Neural progenitor cell (in vitro differentiated cells): ENCODE data around the gene VAPB. TPM values are rescaled to one million over a fixed set of nuclear protein-coding genes. Genes with fewer than 3 reads are reported as not detected.

Experiments
- DNase-seq: peaks from one replicate; pipeline ENCODE4 v3.0.0-alpha.2; 2016; ENCODE audit warnings: low spot score
- H2AFZ ChIP-seq: fragments of 200-600 bp; sonication (generic); replicated peaks from 2 replicates; pipeline ENCODE4 v1.6.1; 2016; ENCODE audit warnings: antibody characterized with exemption
- H3F3A ChIP-seq: fragments of 200-600 bp; sonication (generic); 2 replicates; pipeline ENCODE4 v1.6.1; 2016; ENCODE audit warnings: antibody characterized with exemption, low read depth
- H3K27ac ChIP-seq: fragments of 200-600 bp; sonication (generic); 2 replicates; pipeline ENCODE4 v1.5.1; 2016; ENCODE audit warnings: mild to moderate bottlenecking
- H3K27me3 ChIP-seq: fragments of 200-600 bp; sonication (generic); 2 replicates; pipeline ENCODE4 v1.6.1; 2016; ENCODE audit warnings: mild to moderate bottlenecking, moderate library complexity
- H3K36me3 ChIP-seq: fragments of 200-600 bp; sonication (generic); 2 replicates; pipeline ENCODE4 v1.5.1; 2016
- H3K4me1 ChIP-seq: fragments of 200-600 bp; sonication (generic); 2 replicates; pipeline ENCODE4 v1.6.1; 2016; ENCODE audit warnings: mixed run types
- H3K4me2 ChIP-seq: fragments of 200-600 bp; sonication (generic); 2 replicates; pipeline ENCODE4 v1.6.1; 2016
- H3K4me3 ChIP-seq: fragments of 200-600 bp; sonication (generic); 2 replicates; pipeline ENCODE4 v1.5.1; 2016
- H3K79me2 ChIP-seq: fragments of 200-600 bp; sonication (generic); 2 replicates; pipeline ENCODE4 v1.6.1; 2016; ENCODE audit warnings: low read depth
- H3K9ac ChIP-seq: fragments of 200-600 bp; sonication (generic); 2 replicates; pipeline ENCODE4 v1.6.1; 2016
- H3K9me3 ChIP-seq: fragments of 200-600 bp; sonication (generic); 2 replicates; pipeline ENCODE4 v1.5.1; 2016; ENCODE audit warnings: low read depth
- H4K20me1 ChIP-seq: fragments of 200-600 bp; sonication (generic); 2 replicates; pipeline ENCODE4 v1.6.1; 2016; ENCODE audit warnings: low read depth
- H3K27ac Mint-ChIP-seq: 3 replicates; pipeline ENCODE4 v1.8.0; 2021; ENCODE audit warnings: mixed read lengths
- H3K27me3 Mint-ChIP-seq: 2 replicates; pipeline ENCODE4 v1.8.0; 2022; ENCODE audit warnings: low read depth, mild to moderate bottlenecking, inconsistent platforms, moderate library complexity, mixed read lengths; ENCODE audit not compliant: insufficient read depth
- H3K36me3 Mint-ChIP-seq: 3 replicates; pipeline ENCODE4 v1.8.0; 2021; ENCODE audit warnings: mixed read lengths
- H3K4me1 Mint-ChIP-seq: 3 replicates; pipeline ENCODE4 v1.8.0; 2021; ENCODE audit warnings: mixed read lengths
- H3K4me3 Mint-ChIP-seq: 3 replicates; pipeline ENCODE4 v1.8.0; 2021; ENCODE audit warnings: mild to moderate bottlenecking, moderate library complexity, mixed read lengths
- H3K9me3 Mint-ChIP-seq: 3 replicates; pipeline ENCODE4 v1.8.0; 2020; ENCODE audit warnings: mixed read lengths
- EZH2 ChIP-seq: fragments of 200-600 bp; sonication (generic); IDR thresholded peaks from 2 replicates; pipeline ENCODE4 v1.6.1; 2017; ENCODE audit warnings: antibody characterized with exemption, mild to moderate bottlenecking, moderate library complexity
- EZH2phosphoT487 ChIP-seq: fragments of 200-600 bp; sonication (generic); IDR thresholded peaks from 2 replicates; pipeline ENCODE4 v1.6.1; 2017; ENCODE audit warnings: antibody characterized with exemption
- total RNA-seq: library from RNA; depleted of rRNA; stranded (reverse); fragments of >200 nt; gene quantifications from 2 replicates; pipeline ENCODE4 v1.2.3, GENCODE V29; 2015; ENCODE audit warnings: low replicate concordance
- TF ChIP-seq, protein P1 (sequence below): fragments of 200-600 bp; sonication (generic); IDR thresholded peaks from 2 replicates; pipeline ENCODE4 v1.5.1; 2017; ENCODE audit warnings: antibody characterized with exemption, mild to moderate bottlenecking

VAPB gene
- total RNA-seq, 1 donor from 2014 or later, result 31.9 TPM

DNA sequence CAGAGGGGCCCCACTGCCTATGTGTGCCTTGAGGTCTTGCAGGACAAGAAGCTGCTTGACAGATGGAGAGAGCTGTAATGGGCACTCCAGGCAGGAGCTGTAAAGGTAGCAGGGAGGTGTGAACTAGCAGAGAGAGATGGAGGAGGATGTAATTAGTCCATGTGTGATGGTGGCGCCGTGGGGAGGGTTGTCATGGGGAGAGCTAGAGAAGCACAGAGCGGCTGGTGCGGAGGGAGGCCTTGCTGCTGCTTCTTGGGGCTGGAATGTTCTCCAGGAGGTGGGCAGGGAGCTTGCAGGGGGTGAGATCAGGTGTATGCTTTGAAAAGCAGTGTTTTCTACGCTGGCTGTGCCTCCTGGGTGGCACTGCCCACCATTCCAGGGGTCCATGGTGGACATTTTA lies 94.0 kb downstream of the VAPB start:
- Histone ChIP-seq H3F3A (no peaks in the 10 kb centered on the region), H3K79me2 (no peaks in the 10 kb centered on the region), H3K9me3 (peaks cover 11% of the 10 kb centered on the region), H3K4me1 (peaks cover 7% of the 10 kb centered on the region), H3K4me2 (no peak overlapping the region), H3K9ac (no peak overlapping the region), H3K27ac (no peak overlapping the region), H2AFZ (no peak overlapping the region), H3K36me3 (no peaks in the 10 kb centered on the region), H3K27me3 (no peaks in the 10 kb centered on the region), H3K4me3 (no peak overlapping the region), H4K20me1 (no peaks in the 10 kb centered on the region)
- peaks cover 6% of the 10 kb centered on the region for H3K27me3 Mint-ChIP-seq
- DNase-seq, result no peak
- no peaks in the 10 kb centered on the region for H3K4me1 Mint-ChIP-seq
- H3K36me3 Mint-ChIP-seq, result peaks cover 1% of the 10 kb centered on the region
- H3K27ac Mint-ChIP-seq, result no peak overlapping the region
- no peak overlapping the region for H3K4me3 Mint-ChIP-seq
- peaks cover 52% of the 10 kb centered on the region for H3K9me3 Mint-ChIP-seq
- TF ChIP-seq, protein P1, sequence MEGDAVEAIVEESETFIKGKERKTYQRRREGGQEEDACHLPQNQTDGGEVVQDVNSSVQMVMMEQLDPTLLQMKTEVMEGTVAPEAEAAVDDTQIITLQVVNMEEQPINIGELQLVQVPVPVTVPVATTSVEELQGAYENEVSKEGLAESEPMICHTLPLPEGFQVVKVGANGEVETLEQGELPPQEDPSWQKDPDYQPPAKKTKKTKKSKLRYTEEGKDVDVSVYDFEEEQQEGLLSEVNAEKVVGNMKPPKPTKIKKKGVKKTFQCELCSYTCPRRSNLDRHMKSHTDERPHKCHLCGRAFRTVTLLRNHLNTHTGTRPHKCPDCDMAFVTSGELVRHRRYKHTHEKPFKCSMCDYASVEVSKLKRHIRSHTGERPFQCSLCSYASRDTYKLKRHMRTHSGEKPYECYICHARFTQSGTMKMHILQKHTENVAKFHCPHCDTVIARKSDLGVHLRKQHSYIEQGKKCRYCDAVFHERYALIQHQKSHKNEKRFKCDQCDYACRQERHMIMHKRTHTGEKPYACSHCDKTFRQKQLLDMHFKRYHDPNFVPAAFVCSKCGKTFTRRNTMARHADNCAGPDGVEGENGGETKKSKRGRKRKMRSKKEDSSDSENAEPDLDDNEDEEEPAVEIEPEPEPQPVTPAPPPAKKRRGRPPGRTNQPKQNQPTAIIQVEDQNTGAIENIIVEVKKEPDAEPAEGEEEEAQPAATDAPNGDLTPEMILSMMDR, result no peak
- TF ChIP-seq EZH2 (no peak), EZH2phosphoT487 (no peak)

DNA sequence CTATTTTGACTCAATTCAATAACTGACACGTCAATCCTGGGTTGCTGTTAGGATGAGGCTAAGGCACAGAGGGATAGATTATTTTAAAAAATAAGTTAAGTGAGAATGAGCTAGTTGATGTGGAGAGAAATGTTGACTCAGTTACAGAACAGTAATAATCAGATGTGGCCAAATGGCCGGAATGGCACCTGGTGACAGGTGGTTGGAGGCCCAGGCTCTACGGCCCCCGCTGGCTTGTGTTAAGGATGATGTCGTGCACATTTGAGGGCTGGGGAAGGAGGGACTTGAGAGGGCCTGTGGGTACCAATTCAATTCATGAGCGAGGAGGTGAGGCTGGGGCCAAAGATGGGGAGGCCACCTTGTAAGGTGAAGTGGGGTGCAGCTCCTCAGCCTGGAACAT lies 94.4 kb downstream of the VAPB start:
- H3K4me1 ChIP-seq, result peaks cover 7% of the 10 kb centered on the region
- H3K27me3 ChIP-seq, result no peaks in the 10 kb centered on the region
- peaks cover 13% of the 10 kb centered on the region for H3K9me3 ChIP-seq
- H3K9me3 Mint-ChIP-seq, result peaks cover 53% of the 10 kb centered on the region
- H3K4me1 Mint-ChIP-seq, result no peaks in the 10 kb centered on the region
- H3K36me3 ChIP-seq, result no peaks in the 10 kb centered on the region
- H3K27ac ChIP-seq, result no peak overlapping the region
- no peak overlapping the region for H3K27ac Mint-ChIP-seq
- no peaks in the 10 kb centered on the region for H4K20me1 ChIP-seq
- peaks cover 1% of the 10 kb centered on the region for H3K36me3 Mint-ChIP-seq
- H3K4me2 ChIP-seq, result no peak overlapping the region
- TF ChIP-seq, protein P1, result no peak
- TF ChIP-seq EZH2phosphoT487 (no peak), EZH2 (no peak)
- no peak overlapping the region for H3K4me3 Mint-ChIP-seq
- no peaks in the 10 kb centered on the region for H3F3A ChIP-seq
- peaks cover 6% of the 10 kb centered on the region for H3K27me3 Mint-ChIP-seq
- no peak overlapping the region for H2AFZ ChIP-seq
- H3K9ac ChIP-seq, result no peak overlapping the region
- DNase-seq, result no peak
- no peaks in the 10 kb centered on the region for H3K79me2 ChIP-seq
- no peak overlapping the region for H3K4me3 ChIP-seq

DNA sequence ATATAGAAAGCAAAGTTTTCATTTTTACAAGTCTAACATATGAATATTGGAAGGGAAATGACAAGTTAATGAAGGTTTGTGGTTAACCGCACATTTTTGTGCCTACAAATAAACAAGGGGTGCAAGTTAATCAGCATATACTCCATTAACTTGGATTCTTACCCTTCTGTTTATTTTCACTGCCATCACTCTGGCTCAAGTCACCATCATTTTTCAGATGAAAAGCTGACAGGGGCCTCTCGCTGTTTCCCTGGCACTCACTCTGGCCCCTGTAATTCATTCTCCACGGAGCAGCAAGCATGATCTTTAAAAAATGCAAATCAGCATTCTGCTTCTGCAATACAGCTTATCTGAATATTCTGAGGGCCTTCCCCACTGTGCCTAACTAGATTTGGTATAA lies 96.4 kb downstream of the VAPB start:
- Histone ChIP-seq H3K79me2 (no peaks in the 10 kb centered on the region), H3K27me3 (no peaks in the 10 kb centered on the region), H3K27ac (no peak overlapping the region), H3K9me3 (peaks cover 16% of the 10 kb centered on the region), H3F3A (no peaks in the 10 kb centered on the region), H3K9ac (no peak overlapping the region), H2AFZ (no peak overlapping the region), H3K4me1 (peaks cover 7% of the 10 kb centered on the region), H3K4me3 (no peak overlapping the region), H3K36me3 (no peaks in the 10 kb centered on the region), H3K4me2 (no peak overlapping the region), H4K20me1 (no peaks in the 10 kb centered on the region)
- no peaks in the 10 kb centered on the region for H3K4me1 Mint-ChIP-seq
- peaks cover 58% of the 10 kb centered on the region for H3K9me3 Mint-ChIP-seq
- DNase-seq, result no peak
- TF ChIP-seq, protein P1, result no peak
- TF ChIP-seq EZH2 (no peak), EZH2phosphoT487 (no peak)
- H3K36me3 Mint-ChIP-seq, result peaks cover 1% of the 10 kb centered on the region
- H3K27me3 Mint-ChIP-seq, result peaks cover 6% of the 10 kb centered on the region
- H3K4me3 Mint-ChIP-seq, result no peak overlapping the region
- no peak overlapping the region for H3K27ac Mint-ChIP-seq
